H1 (cell line): ENCODE results near the gene PSMB1. TPM values are rescaled to one million over a fixed set of nuclear protein-coding genes. Genes with fewer than 3 reads are reported as not detected.

Experiments
- CTCF ChIA-PET: fragments of 300-600 bp; sonication (Branson Sonifier 250); formaldehyde crosslinking; loops from one replicate; lab custom pipeline; 2021; ENCODE audit not compliant: partially characterized antibody; lab: Charles Lee
- POLR2A ChIA-PET: fragments of 300-600 bp; sonication (Branson Sonifier 250); formaldehyde crosslinking; loops from one replicate; lab custom pipeline; 2021; ENCODE audit warnings: inconsistent platforms; ENCODE audit not compliant: partially characterized antibody; lab: Charles Lee
- DNase-seq, 2 experiments: peaks; one replicate each; pipeline versions ENCODE4 v3.0.0 to v3.0.0-alpha.2; 2010 to 2022; ENCODE audit warnings: low spot score in 2 of 2, low read depth in 1 of 2, mixed read lengths in 1 of 2
- FAIRE-seq: peaks from 2 replicates; lab custom pipeline; 2011; peaks lifted over from hg19 to GRCh38; lab: Jason Lieb, UNC
- H2AFZ ChIP-seq: 2 replicates; pipeline ENCODE4 v1.8.1; 2012; ENCODE audit warnings: low read length, inconsistent platforms
- H2AK5ac ChIP-seq: 2 replicates; pipeline ENCODE4 v1.6.1; 2013; ENCODE audit warnings: low read depth, low read length
- H2BK120ac ChIP-seq: replicated peaks from 2 replicates; pipeline ENCODE3; 2013; ENCODE audit warnings: low read depth, low read length, inconsistent platforms
- H2BK12ac ChIP-seq: 2 replicates; pipeline ENCODE4 v1.6.1; 2013; ENCODE audit warnings: low read depth, low read length
- H2BK15ac ChIP-seq: 2 replicates; pipeline ENCODE4 v1.6.1; 2013; ENCODE audit warnings: low read length
- H2BK20ac ChIP-seq: 2 replicates; pipeline ENCODE4 v1.6.1; 2013; ENCODE audit warnings: low read length
- H2BK5ac ChIP-seq: 2 replicates; pipeline ENCODE4 v1.6.1; 2013; ENCODE audit warnings: low read depth, low read length
- H3K14ac ChIP-seq: 2 replicates; pipeline ENCODE4 v1.6.1; 2013; ENCODE audit warnings: inconsistent platforms; ENCODE audit not compliant: insufficient read length
- H3K18ac ChIP-seq: 2 replicates; pipeline ENCODE4 v1.6.1; 2013; ENCODE audit warnings: low read length; ENCODE audit errors: extremely low read depth
- H3K23ac ChIP-seq: 2 replicates; pipeline ENCODE4 v1.6.1; 2013; ENCODE audit warnings: inconsistent platforms; ENCODE audit not compliant: insufficient read length
- H3K23me2 ChIP-seq: 2 replicates; pipeline ENCODE4 v1.6.1; 2013; ENCODE audit warnings: low read depth, low read length
- H3K27ac ChIP-seq: 2 replicates; pipeline ENCODE4 v1.6.1; 2011; ENCODE audit warnings: low read depth, low read length, inconsistent platforms
- H3K27me3 ChIP-seq, 4 experiments: replicated peaks in 1 of 4; 1 replicate in 1 of 4; 2 replicates in 3 of 4; pipeline versions ENCODE4 v1.6.1 to v1.8.1; 2011 to 2013; ENCODE audit warnings: low read length in 3 of 4, mild to moderate bottlenecking in 3 of 4, inconsistent platforms in 2 of 4, mixed read lengths in 2 of 4, moderate library complexity in 1 of 4; ENCODE audit not compliant: control insufficient read depth in 3 of 4, insufficient read depth in 3 of 4; ENCODE audit errors: extremely low read depth in 1 of 4
- H3K36me3 ChIP-seq, 4 experiments: 2 replicates each; pipeline versions ENCODE4 v1.6.1 to v1.8.1; 2011 to 2013; ENCODE audit warnings: mild to moderate bottlenecking in 4 of 4, low read length in 3 of 4, moderate library complexity in 2 of 4, control low read depth in 1 of 4, inconsistent platforms in 1 of 4; ENCODE audit not compliant: insufficient read depth in 4 of 4, control insufficient read depth in 2 of 4
- H3K4ac ChIP-seq: replicated peaks from 2 replicates; pipeline ENCODE3; 2013; ENCODE audit warnings: low read length, low read depth, mixed read lengths, inconsistent platforms; ENCODE audit not compliant: insufficient read length
- H3K4me1 ChIP-seq, 4 experiments: replicated peaks in 1 of 4; 1 replicate in 1 of 4; 2 replicates in 3 of 4; pipeline versions ENCODE4 v1.6.1 to v1.8.1; 2011 to 2013; ENCODE audit warnings: low read length in 3 of 4, inconsistent platforms in 2 of 4, mixed read lengths in 1 of 4; ENCODE audit not compliant: insufficient read depth in 4 of 4, control insufficient read depth in 3 of 4
- H3K4me2 ChIP-seq, 2 experiments: 2 replicates each; pipeline versions ENCODE4 v1.6.1 to v1.8.1; 2011 to 2013; ENCODE audit warnings: low read depth in 2 of 2, low read length in 2 of 2, control low read depth in 1 of 2, inconsistent platforms in 1 of 2, mild to moderate bottlenecking in 1 of 2; ENCODE audit not compliant: insufficient read depth in 1 of 2
- H3K4me3 ChIP-seq, 4 experiments: fragments of 200-600, 300-600 bp in 1 of 4; sonication (generic), shearing (Covaris generic), sonication (Bioruptor Twin) in 1 of 4; 2 replicates each; pipeline versions ENCODE4 v1.5.1 to v1.8.1; 2011 to 2016; ENCODE audit warnings: low read length in 4 of 4, low read depth in 3 of 4, control low read depth in 2 of 4, inconsistent platforms in 2 of 4, mild to moderate bottlenecking in 2 of 4, mixed read lengths in 1 of 4, moderate library complexity in 1 of 4; ENCODE audit not compliant: insufficient read depth in 2 of 4; ENCODE audit errors: extremely low read depth in 1 of 4
- H3K56ac ChIP-seq: replicated peaks from 2 replicates; pipeline ENCODE3; 2013; ENCODE audit warnings: low read depth, mild to moderate bottlenecking, mixed read lengths, low read length, inconsistent platforms; ENCODE audit not compliant: insufficient read length
- H3K79me1 ChIP-seq: 2 replicates; pipeline ENCODE4 v1.6.1; 2013; ENCODE audit warnings: low read depth, low read length, control low read depth
- H3K79me2 ChIP-seq, 2 experiments: 2 replicates each; pipeline versions ENCODE4 v1.6.1 to v1.8.1; 2012 to 2013; ENCODE audit warnings: low read length in 2 of 2, mild to moderate bottlenecking in 2 of 2, inconsistent platforms in 1 of 2; ENCODE audit not compliant: insufficient read depth in 2 of 2, control insufficient read depth in 1 of 2
- H3K9ac ChIP-seq, 4 experiments: replicated peaks in 1 of 4; 1 replicate in 1 of 4; 2 replicates in 3 of 4; pipeline versions ENCODE4 v1.6.1 to v1.8.1; 2011 to 2013; ENCODE audit warnings: low read depth in 3 of 4, low read length in 3 of 4, control low read depth in 2 of 4, mild to moderate bottlenecking in 2 of 4, moderate library complexity in 2 of 4, inconsistent platforms in 1 of 4; ENCODE audit errors: extremely low read depth in 1 of 4
- H3K9me3 ChIP-seq, 2 experiments: 2 replicates each; pipeline versions ENCODE4 v1.6.1 to v1.8.1; 2012 to 2013; ENCODE audit warnings: mild to moderate bottlenecking in 2 of 2, moderate library complexity in 2 of 2, control low read depth in 1 of 2, inconsistent platforms in 1 of 2, low read depth in 1 of 2, low read length in 1 of 2, mixed read lengths in 1 of 2; ENCODE audit not compliant: insufficient read depth in 2 of 2
- H4K20me1 ChIP-seq, 2 experiments: replicated peaks in 1 of 2; 2 replicates each; pipeline versions ENCODE3 to v1.8.1; 2011 to 2013; ENCODE audit warnings: inconsistent platforms in 2 of 2, low read length in 2 of 2, mild to moderate bottlenecking in 1 of 2; ENCODE audit not compliant: insufficient read depth in 2 of 2, control insufficient read depth in 1 of 2
- H4K5ac ChIP-seq: 2 replicates; pipeline ENCODE4 v1.6.1; 2013; ENCODE audit warnings: low read length, low read depth, mixed read lengths, inconsistent platforms; ENCODE audit not compliant: insufficient read length
- H4K8ac ChIP-seq: 2 replicates; pipeline ENCODE4 v1.8.0; 2013; ENCODE audit warnings: mild to moderate bottlenecking, moderate library complexity, low read length, inconsistent platforms; ENCODE audit not compliant: insufficient read depth; ENCODE audit errors: extremely low read depth
- H4K91ac ChIP-seq: replicated peaks from 2 replicates; pipeline ENCODE3; 2013; ENCODE audit warnings: low read length, mixed read lengths, inconsistent platforms; ENCODE audit not compliant: insufficient read length
- BRCA1 ChIP-seq: IDR thresholded peaks from 2 replicates; pipeline ENCODE4 v1.6.1; 2012; ENCODE audit warnings: low read depth, low read length, improper control_type of control experiment
- EGR1 ChIP-seq: IDR thresholded peaks from 2 replicates; pipeline ENCODE4 v1.6.1; 2011; ENCODE audit warnings: low read depth, low read length, borderline replicate concordance
- EZH2 ChIP-seq: fragments of 200-600 bp; sonication (generic); IDR thresholded peaks from 2 replicates; pipeline ENCODE4 v1.7.1; 2012; ENCODE audit warnings: low read depth, mild to moderate bottlenecking, moderate library complexity, low read length, inconsistent platforms; ENCODE audit not compliant: severe bottlenecking
- JUN ChIP-seq: IDR thresholded peaks from 2 replicates; pipeline ENCODE4 v1.6.1; 2011; ENCODE audit warnings: low read depth, mild to moderate bottlenecking, improper control_type of control experiment, low read length
- KDM1A ChIP-seq: fragments of 200-600, 300-600 bp; sonication (generic); IDR thresholded peaks from 2 replicates; pipeline ENCODE4 v1.7.1; 2016; ENCODE audit warnings: mild to moderate bottlenecking, low read length, borderline replicate concordance
- KDM5A ChIP-seq: fragments of 200-600 bp; IDR thresholded peaks from 2 replicates; pipeline ENCODE4 v1.7.1; 2012; ENCODE audit warnings: mild to moderate bottlenecking, low read length, inconsistent platforms, mixed read lengths
- POLR2A ChIP-seq, 2 experiments: IDR thresholded peaks; 1 replicate in 1 of 2; 2 replicates in 1 of 2; pipeline ENCODE4 v1.6.1; 2011; ENCODE audit warnings: low read depth in 2 of 2, low read length in 2 of 2, mild to moderate bottlenecking in 2 of 2; ENCODE audit errors: control extremely low read depth in 1 of 2
- RFX5 ChIP-seq: IDR thresholded peaks from 2 replicates; pipeline ENCODE4 v1.6.1; 2011; ENCODE audit warnings: low read depth, low read length, improper control_type of control experiment, borderline replicate concordance
- RXRA ChIP-seq: IDR thresholded peaks from 2 replicates; pipeline ENCODE4 v1.6.1; 2011; ENCODE audit warnings: low read depth, mild to moderate bottlenecking, low read length, moderate library complexity; ENCODE audit not compliant: insufficient read depth
- SP2 ChIP-seq: IDR thresholded peaks from 2 replicates; pipeline ENCODE4 v1.6.1; 2012; ENCODE audit warnings: mild to moderate bottlenecking, low read length, inconsistent platforms
- ZNF274 ChIP-seq: IDR thresholded peaks from 2 replicates; pipeline ENCODE4 v1.7.0; 2012; ENCODE audit warnings: low read length, borderline replicate concordance; ENCODE audit errors: extremely low read depth
- WGBS, 2 experiments: shearing (Covaris generic) in 1 of 2; methylation state at CpG; one replicate each; pipeline versions ENCODE4 v1.1.6 to v1.1.7; 2013 to 2015; ENCODE audit warnings: low lambda C conversion rate in 2 of 2, mixed read lengths in 2 of 2, inconsistent platforms in 1 of 2, low coverage in 1 of 2, missing lambda C conversion rate in 1 of 2; ENCODE audit not compliant: insufficient replicate concordance in 2 of 2, insufficient coverage in 1 of 2, insufficient read length in 1 of 2; ENCODE audit errors: extremely low coverage in 1 of 2, missing lambda C conversion rate in 1 of 2; 5-methylcytosine and 5-hydroxymethylcytosine counted together
- polyA plus RNA-seq, 7 experiments: library from polyadenylated mRNA; depleted of rRNA in 3 of 7; stranded (reverse) in 5 of 7; unstranded in 2 of 7; fragments of >200 nt in 5 of 7; fragments of 200-250 nt in 2 of 7; gene quantifications; 1 replicate in 5 of 7; 2 replicates in 1 of 7; 4 replicates in 1 of 7; pipeline versions ENCODE4 v1.2.1 to v1.2.3, GENCODE V29; 2011 to 2013; ENCODE audit warnings: missing spikeins in 2 of 7, mixed read lengths in 2 of 7
- total RNA-seq: library from RNA; stranded (reverse); fragmentation: NEBNext Ultra II Directional; extraction: Animal tissue kit (Norgen Biotek cat#: 25700); gene quantifications from 2 replicates; pipeline ENCODE4 v1.2.1, GENCODE V29; 2021
- TF ChIP-seq, protein P1 (sequence below), 3 experiments: IDR thresholded peaks; 1 replicate in 2 of 3; 2 replicates in 1 of 3; pipeline versions ENCODE4 v1.5.1 to v1.6.1; 2011; ENCODE audit warnings: low read length in 3 of 3, mild to moderate bottlenecking in 3 of 3, inconsistent platforms in 2 of 3, low read depth in 1 of 3, moderate library complexity in 1 of 3; ENCODE audit not compliant: insufficient read depth in 1 of 3; ENCODE audit errors: control extremely low read depth in 1 of 3

PSMB1 gene
- total and polyA plus RNA-seq, 2 of the 8 experiments (the other 6 are each of a cell fraction or from before 2014, with no cell fraction given) = 237 to 609 TPM

DNA sequence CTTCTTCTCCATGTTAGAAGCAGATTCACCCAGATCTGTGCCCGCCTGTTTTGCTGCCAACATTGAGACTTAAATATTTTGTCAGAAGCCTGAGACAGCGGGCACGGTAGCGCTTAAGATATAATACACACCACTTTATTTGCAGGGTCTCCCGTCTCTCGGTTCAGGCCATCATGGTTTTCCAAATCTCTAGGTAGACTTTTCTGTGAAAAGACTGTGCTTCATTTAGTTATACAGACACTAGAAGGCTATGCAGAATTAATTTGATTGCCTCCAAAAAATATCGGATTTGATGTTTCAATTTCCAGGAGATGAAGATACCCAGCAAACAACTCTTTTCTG is 1.7 kb upstream of the PSMB1 start:
- Histone ChIP-seq H3K9ac (peak overlapping the region; percentile 76 to 88 (median 87)), H3K79me1 (peaks cover 4% of the 10 kb centered on the region), H3K9me3 (no peaks in the 10 kb centered on the region), H3K36me3 (peaks cover under 1 to 8% (median 4%) of the 10 kb centered on the region in 4 experiments; a peak in 6 of 8 replicates), H2AFZ (no peak overlapping the region), H3K27ac (peak overlapping the region; percentile 65), H3K4ac (no peak overlapping the region), H4K5ac (no peak overlapping the region), H3K4me3 (peak overlapping the region; percentile 98 to 99 (median 99)), H2BK120ac (no peak overlapping the region), H3K27me3 (no peaks in the 10 kb centered on the region), H3K18ac (no peak overlapping the region), H2AK5ac (no peak overlapping the region), H4K91ac (peak overlapping the region; percentile 70), H2BK15ac (no peak overlapping the region), H3K4me2 (peak overlapping the region; percentile 82 to 94), H3K23me2 (peaks cover 5% of the 10 kb centered on the region), H3K56ac (peak overlapping the region; percentile 49), H3K79me2 (peaks cover 35 to 76% of the 10 kb centered on the region in 2 experiments), H2BK5ac (0 out of 2 replicates have a peak overlapping the region, but pooled peaks have one; percentile 92), H3K14ac (no peak overlapping the region), H3K4me1 (peaks cover 0 to 3% (median 0%) of the 10 kb centered on the region in 4 experiments; a peak in 3 of 7 replicates), H2BK12ac (no peak overlapping the region), H4K20me1 (peaks cover 0 to 5% of the 10 kb centered on the region in 2 experiments), H4K8ac (peak overlapping the region; percentile 96; the same call in 1 of the 2 replicates), H2BK20ac (no peak overlapping the region), H3K23ac (no peak overlapping the region)
- CTCF ChIA-PET = no interaction called here
- no peak for FAIRE-seq
- DNase-seq = no peak
- WGBS, 2 experiments = 5% methylated on average over 7 of the region's 7 CpGs; no CpG with 5 or more reads in 1 of the 2 experiments
- POLR2A ChIA-PET = interaction anchor here (0.7 to 5.8 kb wide), 4 partner anchors 13 to 30 kb away, joined by 3 to 37 read pairs (median 4); partner anchors contain the start of gene PDCD2
- no peak for TF ChIP-seq SP2
- no peak for TF ChIP-seq JUN
- no peak for TF ChIP-seq EZH2
- no peak for TF ChIP-seq RXRA
- TF ChIP-seq POLR2A (IDR thresholded peaks at IDR 0.05; ENCODE audit: control extremely low read depth in 1 of 2, low read depth in 2 of 2, low read length in 2 of 2) = no peak
- no peak for TF ChIP-seq ZNF274
- no peak for TF ChIP-seq RFX5
- TF ChIP-seq KDM1A = no peak
- no peak for TF ChIP-seq EGR1
- TF ChIP-seq, protein P1, sequence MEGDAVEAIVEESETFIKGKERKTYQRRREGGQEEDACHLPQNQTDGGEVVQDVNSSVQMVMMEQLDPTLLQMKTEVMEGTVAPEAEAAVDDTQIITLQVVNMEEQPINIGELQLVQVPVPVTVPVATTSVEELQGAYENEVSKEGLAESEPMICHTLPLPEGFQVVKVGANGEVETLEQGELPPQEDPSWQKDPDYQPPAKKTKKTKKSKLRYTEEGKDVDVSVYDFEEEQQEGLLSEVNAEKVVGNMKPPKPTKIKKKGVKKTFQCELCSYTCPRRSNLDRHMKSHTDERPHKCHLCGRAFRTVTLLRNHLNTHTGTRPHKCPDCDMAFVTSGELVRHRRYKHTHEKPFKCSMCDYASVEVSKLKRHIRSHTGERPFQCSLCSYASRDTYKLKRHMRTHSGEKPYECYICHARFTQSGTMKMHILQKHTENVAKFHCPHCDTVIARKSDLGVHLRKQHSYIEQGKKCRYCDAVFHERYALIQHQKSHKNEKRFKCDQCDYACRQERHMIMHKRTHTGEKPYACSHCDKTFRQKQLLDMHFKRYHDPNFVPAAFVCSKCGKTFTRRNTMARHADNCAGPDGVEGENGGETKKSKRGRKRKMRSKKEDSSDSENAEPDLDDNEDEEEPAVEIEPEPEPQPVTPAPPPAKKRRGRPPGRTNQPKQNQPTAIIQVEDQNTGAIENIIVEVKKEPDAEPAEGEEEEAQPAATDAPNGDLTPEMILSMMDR (IDR thresholded peaks at IDR 0.05; ENCODE audit: control extremely low read depth in 1 of 3, insufficient read depth in 1 of 3, low read depth in 1 of 3, low read length in 3 of 3) = no peak
- no peak for TF ChIP-seq KDM5A
- TF ChIP-seq BRCA1 = no peak
